ENCODE measurements around the gene CHMP4A. TPM values are rescaled to one million over a fixed set of nuclear protein-coding genes. Genes with fewer than 3 reads are reported as not detected.

Gene CHMP4A
- total and polyA plus RNA-seq, 11 donors = 20.2 to 72.8 (median 34.5) TPM

GRCh38 chr14:24211311-24211710 is 2.0 kb downstream of the CHMP4A start:
- Histone ChIP-seq H3K27ac (no peak overlapping the region), H3K4me3 (no peak overlapping the region), H3K4me1 (peaks cover 3 to 38% (median 20%) of the 10 kb centered on the region in 12 donors), H3K9me3 (no peaks in the 10 kb centered on the region), H3K36me3 (peaks cover 0 to 59% (median 48%) of the 10 kb centered on the region in 9 donors), H3K27me3 (no peaks in the 10 kb centered on the region)
- DNase-seq (no peak), ATAC-seq (no peak)
- WGBS, 4 donors = 91 to 97% (median 92%) methylated on average over 6 of the region's 6 CpGs
- no peak for TF ChIP-seq CTCF (IDR thresholded peaks at IDR 0.05)
- no peak for TF ChIP-seq POLR2A (IDR thresholded peaks at IDR 0.05)
- intact Hi-C loops (cut with DNase I) = no loop called here

DNA sequence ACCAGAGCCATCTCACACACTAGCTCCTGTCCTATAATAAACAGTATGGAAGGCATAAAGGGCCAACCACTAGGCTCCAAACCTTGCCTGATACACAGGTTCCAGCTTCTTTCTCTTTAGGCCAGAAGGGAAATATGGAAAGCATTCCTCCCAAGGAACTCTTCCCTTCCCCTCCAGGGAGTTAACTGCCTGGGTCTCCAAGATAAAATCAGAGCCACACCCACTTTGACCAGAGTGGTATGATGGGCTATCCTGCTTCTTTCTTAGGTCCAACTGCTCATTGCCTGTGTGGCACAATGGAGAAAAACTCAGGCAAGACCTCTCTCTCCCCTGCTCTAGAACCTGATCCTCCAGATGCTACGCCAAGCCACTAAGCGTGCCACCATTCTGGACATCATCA is 5.7 kb downstream of the CHMP4A start:
- Histone ChIP-seq H3K36me3 (peaks cover 0 to 80% (median 62%) of the 10 kb centered on the region in 9 donors), H3K9me3 (no peaks in the 10 kb centered on the region), H3K4me3 (no peak overlapping the region), H3K27me3 (no peaks in the 10 kb centered on the region), H3K4me1 (peaks cover 0 to 13% (median 2%) of the 10 kb centered on the region in 12 donors), H3K27ac (no peak overlapping the region)
- intact Hi-C loops (cut with DNase I) = no loop called here
- 96 to 100% (median 99%) methylated on average over 2 of the region's 2 CpGs for WGBS, 4 donors
- DNase-seq (no peak), ATAC-seq (no peak)
- TF ChIP-seq CTCF (IDR thresholded peaks at IDR 0.05) (no peak), POLR2A (IDR thresholded peaks at IDR 0.05) (no peak)

DNA sequence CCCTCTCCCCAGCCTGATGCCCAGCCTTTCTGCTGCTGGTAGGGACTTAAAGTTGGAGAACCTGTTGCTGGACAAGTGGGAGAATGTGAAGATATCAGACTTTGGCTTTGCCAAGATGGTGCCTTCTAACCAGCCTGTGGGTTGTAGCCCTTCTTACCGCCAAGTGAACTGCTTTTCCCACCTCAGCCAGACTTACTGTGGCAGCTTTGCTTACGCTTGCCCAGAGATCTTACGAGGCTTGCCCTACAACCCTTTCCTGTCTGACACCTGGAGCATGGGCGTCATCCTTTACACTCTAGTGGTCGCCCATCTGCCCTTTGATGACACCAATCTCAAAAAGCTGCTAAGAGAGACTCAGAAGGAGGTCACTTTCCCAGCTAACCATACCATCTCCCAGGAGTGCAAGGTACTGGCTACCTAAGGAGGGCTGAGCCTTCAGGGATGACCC is 6.2 kb downstream of the CHMP4A start:
- H3K36me3 ChIP-seq = peaks cover 0 to 83% (median 62%) of the 10 kb centered on the region in 9 donors
- no peak overlapping the region for H3K4me3 ChIP-seq
- no peaks in the 10 kb centered on the region for H3K27me3 ChIP-seq
- no peak overlapping the region for H3K27ac ChIP-seq
- DNase-seq = no peak
- peaks cover 0 to 8% (median 0%) of the 10 kb centered on the region in 12 donors for H3K4me1 ChIP-seq
- intact Hi-C loops (cut with DNase I) = no loop called here
- TF ChIP-seq CTCF (IDR thresholded peaks at IDR 0.05) = no peak
- TF ChIP-seq POLR2A (IDR thresholded peaks at IDR 0.05) = no peak
- H3K9me3 ChIP-seq = no peaks in the 10 kb centered on the region
- WGBS, 4 donors = 91 to 99% (median 97%) methylated on average over 5 of the region's 5 CpGs
- ATAC-seq = no peak

- no peak overlapping the region for H3K4me3 ChIP-seq
- H3K27ac ChIP-seq = no peak overlapping the region
- H3K4me1 ChIP-seq = peaks cover 0 to 4% (median 0%) of the 10 kb centered on the region in 12 donors
- H3K27me3 ChIP-seq = no peaks in the 10 kb centered on the region
- peaks cover 0 to 2% (median 0%) of the 10 kb centered on the region in 12 donors for H3K9me3 ChIP-seq
- DNase-seq (no peak), ATAC-seq (no peak)
- TF ChIP-seq CTCF (IDR thresholded peaks at IDR 0.05) = no peak
- no peak for TF ChIP-seq POLR2A (IDR thresholded peaks at IDR 0.05)
- H3K36me3 ChIP-seq = peaks cover 0 to 86% (median 62%) of the 10 kb centered on the region in 9 donors
- intact Hi-C loops (cut with DNase I) = no loop called here
- 96 to 99% (median 97%) methylated on average over 11 of the region's 11 CpGs for WGBS, 4 donors
Measured at GRCh38 chr14:24206260-24207103, 6.8 kb downstream of the CHMP4A start.
